HG03342 (cell line): Measurements from ENCODE around the gene CIT.

Experiments
- ATAC-seq: cut with Tn5 transposase; IDR thresholded peaks from one replicate; pipeline ENCODE4 v1.9.1; 2021; ENCODE audit warnings: mild to moderate bottlenecking, moderate library complexity; ENCODE audit not compliant: unreplicated experiment

The CIT gene

GRCh38 chr12:119804011-119804641 is 73.0 kb downstream of the CIT start:
- no peak for ATAC-seq

GRCh38 chr12:119803381-119803791 is 73.7 kb downstream of the CIT start:
- no peak for ATAC-seq

GRCh38 chr12:119802472-119802871 is 74.6 kb downstream of the CIT start:
- no peak for ATAC-seq

- ATAC-seq: no peak
These were observed 80.0 kb downstream of the CIT start for GRCh38 chr12:119797090-119797489.

GRCh38 chr12:119796292-119796691 is 80.8 kb downstream of the CIT start:
- ATAC-seq: no peak

GRCh38 chr12:119791453-119791852 is 85.7 kb downstream of the CIT start:
- ATAC-seq: no peak

GRCh38 chr12:119788786-119789185 is 88.3 kb downstream of the CIT start:
- ATAC-seq: no peak

GRCh38 chr12:119786539-119786938 is 90.6 kb downstream of the CIT start:
- ATAC-seq: no peak

- no peak for ATAC-seq
These were observed 92.4 kb downstream of the CIT start for GRCh38 chr12:119784673-119785072.

- ATAC-seq: no peak
These were observed 93.3 kb downstream of the CIT start for GRCh38 chr12:119783787-119784186.

GRCh38 chr12:119781804-119782203 is 95.3 kb downstream of the CIT start:
- peak; percentile 80 for ATAC-seq

- ATAC-seq: no peak
These were observed 96.2 kb downstream of the CIT start for GRCh38 chr12:119780786-119781434.

GRCh38 chr12:119775246-119775895 is 101.7 kb downstream of the CIT start:
- ATAC-seq: no peak

GRCh38 chr12:119772431-119772830 is 104.7 kb downstream of the CIT start:
- ATAC-seq: no peak

GRCh38 chr12:119770146-119770545 is 107.0 kb downstream of the CIT start:
- ATAC-seq: no peak

GRCh38 chr12:119762619-119763018 is 114.5 kb downstream of the CIT start:
- ATAC-seq: no peak

- ATAC-seq: no peak
These were observed 118.4 kb downstream of the CIT start for GRCh38 chr12:119758722-119759121.

GRCh38 chr12:119758234-119758633 is 118.9 kb downstream of the CIT start:
- ATAC-seq: no peak

GRCh38 chr12:119751961-119752360 is 125.2 kb downstream of the CIT start:
- no peak for ATAC-seq

GRCh38 chr12:119749666-119750065 is 127.5 kb downstream of the CIT start:
- ATAC-seq: no peak

- no peak for ATAC-seq
These were observed 128.6 kb downstream of the CIT start for GRCh38 chr12:119748497-119748896.

- ATAC-seq: no peak
These were observed 131.0 kb downstream of the CIT start for GRCh38 chr12:119746169-119746568.
